MM.1S (cell line): ENCODE results near the gene MCCD1.
"Not testable (repeated sequence)": the region's sequence is repeated elsewhere in the genome, so short reads cannot be mapped to it uniquely, and the experiment has no call there.

Experiments
- DNase-seq: peaks from one replicate; pipeline ENCODE4 v3.0.0-alpha.2; 2015
- H2AFZ ChIP-seq: fragments of 300-600 bp; sonication (generic); 2 replicates; pipeline ENCODE4 v1.6.0; 2016; ENCODE audit warnings: antibody characterized with exemption, low read length
- H3F3A ChIP-seq: fragments of 300-600 bp; sonication (generic); 2 replicates; pipeline ENCODE4 v1.6.1; 2016; ENCODE audit warnings: mild to moderate bottlenecking, antibody characterized with exemption, low read length, moderate library complexity, mixed read lengths; ENCODE audit not compliant: insufficient read depth
- H3K27ac ChIP-seq: fragments of 300-600 bp; sonication (generic); 2 replicates; pipeline ENCODE4 v1.5.1; 2016; ENCODE audit warnings: mild to moderate bottlenecking, low read length
- H3K27me3 ChIP-seq: fragments of 300-600 bp; sonication (generic); replicated peaks from 2 replicates; pipeline ENCODE4 v1.6.0; 2016; ENCODE audit warnings: low read length; ENCODE audit not compliant: insufficient read depth
- H3K36me3 ChIP-seq: fragments of 300-600 bp; sonication (generic); replicated peaks from 2 replicates; pipeline ENCODE4 v1.6.1; 2016; ENCODE audit warnings: mild to moderate bottlenecking, low read length, mixed read lengths; ENCODE audit not compliant: insufficient read depth
- H3K4me1 ChIP-seq: fragments of 300-600 bp; sonication (generic); 2 replicates; pipeline ENCODE4 v1.6.1; 2016; ENCODE audit warnings: low read length, mixed read lengths
- H3K4me2 ChIP-seq: fragments of 300-600 bp; sonication (generic); 2 replicates; pipeline ENCODE4 v1.6.0; 2016; ENCODE audit warnings: low read depth, low read length
- H3K4me3 ChIP-seq: fragments of 300-600 bp; sonication (generic); 2 replicates; pipeline ENCODE4 v1.5.1; 2016; ENCODE audit warnings: low read length, mixed read lengths
- H3K79me2 ChIP-seq: fragments of 300-600 bp; sonication (generic); 2 replicates; pipeline ENCODE4 v1.6.1; 2016; ENCODE audit warnings: mixed run types, low read length, mixed read lengths
- H3K9ac ChIP-seq: fragments of 300-600 bp; sonication (generic); 2 replicates; pipeline ENCODE4 v1.6.1; 2016; ENCODE audit warnings: low read length, mixed read lengths
- H3K9me2 ChIP-seq: fragments of 300-600 bp; sonication (generic); replicated peaks from 2 replicates; pipeline ENCODE4 v1.6.1; 2016; ENCODE audit warnings: mild to moderate bottlenecking, low read length, mixed read lengths; ENCODE audit not compliant: insufficient read depth
- H3K9me3 ChIP-seq: fragments of 300-600 bp; sonication (generic); replicated peaks from 2 replicates; pipeline ENCODE4 v1.6.1; 2016; ENCODE audit warnings: mild to moderate bottlenecking, low read length, mixed read lengths; ENCODE audit not compliant: insufficient read depth
- H4K20me1 ChIP-seq: fragments of 300-600 bp; sonication (generic); 2 replicates; pipeline ENCODE4 v1.6.1; 2016; ENCODE audit warnings: mild to moderate bottlenecking, low read length, moderate library complexity, mixed read lengths; ENCODE audit not compliant: insufficient read depth
- EZH2 ChIP-seq: fragments of 300-600 bp; sonication (generic); optimal IDR thresholded peaks from 2 replicates; pipeline ENCODE3; 2017; ENCODE audit warnings: low read depth, mild to moderate bottlenecking, antibody characterized with exemption, low read length, mixed read lengths
- EZH2phosphoT487 ChIP-seq: fragments of 300-600 bp; sonication (generic); IDR thresholded peaks from 2 replicates; pipeline ENCODE4 v1.6.1; 2018; ENCODE audit warnings: antibody characterized with exemption, low read length
- TF ChIP-seq, protein P1 (sequence below): fragments of 300-600 bp; sonication (generic); IDR thresholded peaks from 2 replicates; pipeline ENCODE4 v1.5.1; 2016; ENCODE audit warnings: antibody characterized with exemption, low read length, mixed read lengths

The MCCD1 gene

DNA sequence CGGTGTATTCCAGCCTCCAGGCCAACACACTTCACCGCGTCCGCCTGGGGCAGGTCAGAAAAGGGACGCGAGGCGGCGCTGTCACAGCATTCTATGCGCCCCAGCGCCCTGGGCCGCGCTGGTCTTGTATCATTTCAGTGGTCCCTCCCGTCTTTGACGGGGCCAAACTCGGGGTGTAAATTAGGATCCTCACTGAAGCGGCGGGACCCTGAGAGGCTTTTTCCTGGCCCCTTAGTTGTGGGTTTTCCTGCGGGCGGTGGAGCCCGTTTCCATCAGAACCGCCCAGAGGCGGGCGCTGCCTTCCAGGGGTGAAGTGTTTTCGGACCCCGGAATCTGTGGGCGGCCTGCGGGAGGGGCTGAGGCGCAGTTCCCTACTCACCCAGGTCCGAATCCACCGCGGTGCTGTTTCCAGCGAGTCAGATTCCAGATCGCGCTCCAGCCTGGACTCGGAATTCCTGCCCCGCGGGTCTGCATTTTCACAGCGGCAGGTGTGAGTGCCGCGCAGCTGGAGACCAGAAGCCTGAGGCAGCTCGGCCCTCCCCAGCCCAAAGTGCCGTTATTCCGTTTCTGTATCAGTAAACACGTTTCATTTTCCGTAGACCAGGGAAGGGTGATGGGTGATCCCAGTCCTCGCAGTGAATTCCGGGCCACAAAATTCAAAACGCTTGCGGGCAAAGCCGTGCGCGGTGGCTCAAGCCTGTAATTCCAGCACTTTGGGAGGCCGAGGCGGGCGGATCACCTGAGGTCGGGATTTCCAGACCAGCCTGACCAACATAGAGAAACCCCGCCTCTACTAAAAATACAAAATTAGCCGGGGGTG, 34.7 kb upstream of the MCCD1 start:
- no peaks in the 10 kb centered on the region for H3K9me3 ChIP-seq
- H3K4me3 ChIP-seq, result peak overlapping the region; percentile 67
- H4K20me1 ChIP-seq, result 0 out of 2 replicates have a peak, but pooled peaks cover 8% of the 10 kb centered on the region
- peak overlapping the region; percentile 87 for H3K9ac ChIP-seq
- no peak for TF ChIP-seq EZH2
- TF ChIP-seq, protein P1, sequence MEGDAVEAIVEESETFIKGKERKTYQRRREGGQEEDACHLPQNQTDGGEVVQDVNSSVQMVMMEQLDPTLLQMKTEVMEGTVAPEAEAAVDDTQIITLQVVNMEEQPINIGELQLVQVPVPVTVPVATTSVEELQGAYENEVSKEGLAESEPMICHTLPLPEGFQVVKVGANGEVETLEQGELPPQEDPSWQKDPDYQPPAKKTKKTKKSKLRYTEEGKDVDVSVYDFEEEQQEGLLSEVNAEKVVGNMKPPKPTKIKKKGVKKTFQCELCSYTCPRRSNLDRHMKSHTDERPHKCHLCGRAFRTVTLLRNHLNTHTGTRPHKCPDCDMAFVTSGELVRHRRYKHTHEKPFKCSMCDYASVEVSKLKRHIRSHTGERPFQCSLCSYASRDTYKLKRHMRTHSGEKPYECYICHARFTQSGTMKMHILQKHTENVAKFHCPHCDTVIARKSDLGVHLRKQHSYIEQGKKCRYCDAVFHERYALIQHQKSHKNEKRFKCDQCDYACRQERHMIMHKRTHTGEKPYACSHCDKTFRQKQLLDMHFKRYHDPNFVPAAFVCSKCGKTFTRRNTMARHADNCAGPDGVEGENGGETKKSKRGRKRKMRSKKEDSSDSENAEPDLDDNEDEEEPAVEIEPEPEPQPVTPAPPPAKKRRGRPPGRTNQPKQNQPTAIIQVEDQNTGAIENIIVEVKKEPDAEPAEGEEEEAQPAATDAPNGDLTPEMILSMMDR, result peak; percentile 69
- H3K4me2 ChIP-seq, result peak overlapping the region; percentile 68; the same call in 1 of the 2 replicates
- peak; percentile 80 for DNase-seq
- H3K79me2 ChIP-seq, result peaks cover 65% of the 10 kb centered on the region
- peaks cover 5% of the 10 kb centered on the region; the same call in 1 of the 2 replicates for H3K4me1 ChIP-seq
- no peaks in the 10 kb centered on the region for H3K9me2 ChIP-seq
- H2AFZ ChIP-seq, result peak overlapping the region; percentile 82
- peaks cover 27% of the 10 kb centered on the region; the same call in 1 of the 2 replicates for H3F3A ChIP-seq
- H3K27me3 ChIP-seq, result no peaks in the 10 kb centered on the region
- H3K27ac ChIP-seq, result peak overlapping the region; percentile 76; the same call in 1 of the 2 replicates
- no peaks in the 10 kb centered on the region for H3K36me3 ChIP-seq

DNA sequence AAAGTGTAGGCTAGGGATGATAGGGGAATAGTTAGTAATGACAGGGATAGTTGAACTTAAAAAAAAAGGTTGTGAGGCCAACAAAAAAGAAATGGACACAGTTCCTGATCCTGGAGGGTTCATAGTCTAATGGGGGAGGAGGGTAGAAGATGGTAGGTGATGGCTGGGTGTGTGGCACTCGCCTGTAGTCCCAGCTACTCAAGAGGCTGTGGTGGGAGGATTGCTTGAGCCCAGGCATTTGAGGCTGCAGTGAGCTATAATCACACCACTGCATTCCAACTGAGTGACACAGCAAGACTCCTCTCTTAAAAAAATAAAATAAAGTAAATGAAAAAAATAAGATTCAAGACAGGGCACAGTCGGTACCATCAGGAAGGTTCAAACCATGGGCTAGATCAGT, 33.2 kb upstream of the MCCD1 start:
- no peak overlapping the region for H2AFZ ChIP-seq
- peaks cover 5% of the 10 kb centered on the region; the same call in 1 of the 2 replicates for H3K4me1 ChIP-seq
- H3F3A ChIP-seq, result peaks cover 27% of the 10 kb centered on the region
- H3K27me3 ChIP-seq, result no peaks in the 10 kb centered on the region
- H3K36me3 ChIP-seq, result no peaks in the 10 kb centered on the region
- peaks cover 11% of the 10 kb centered on the region for H4K20me1 ChIP-seq
- H3K9me2 ChIP-seq, result no peaks in the 10 kb centered on the region
- H3K4me2 ChIP-seq, result peak overlapping the region; percentile 86
- TF ChIP-seq, protein P1, result no peak
- TF ChIP-seq EZH2phosphoT487, result no peak
- no peak for TF ChIP-seq EZH2
- H3K9ac ChIP-seq, result peak overlapping the region; percentile 87
- DNase-seq, result no peak
- peaks cover 79% of the 10 kb centered on the region for H3K79me2 ChIP-seq
- peak overlapping the region; percentile 67 for H3K4me3 ChIP-seq
- H3K9me3 ChIP-seq, result no peaks in the 10 kb centered on the region
- peak overlapping the region; percentile 76; the same call in 1 of the 2 replicates for H3K27ac ChIP-seq

DNA sequence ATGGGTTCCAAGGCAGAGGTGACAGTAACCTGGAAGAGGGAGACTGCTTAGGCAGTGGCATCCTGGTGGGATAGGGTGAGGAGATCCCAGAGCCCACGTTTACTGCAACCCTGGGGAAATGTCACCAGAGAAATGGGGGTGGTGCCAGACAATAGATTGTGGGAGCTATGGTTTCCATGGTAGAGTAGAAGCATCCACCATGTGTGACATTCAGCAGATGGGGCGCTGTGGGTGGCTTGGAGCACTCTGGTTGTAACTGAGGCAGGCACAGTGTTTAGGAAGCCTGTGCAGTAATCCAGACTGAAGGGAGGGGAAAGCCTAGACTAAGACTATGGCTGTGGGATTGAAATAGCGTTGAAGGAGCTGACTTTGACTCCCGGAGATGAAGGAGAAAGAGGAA, 31.9 kb upstream of the MCCD1 start:
- Histone ChIP-seq H3K27ac (peak overlapping the region; percentile 39; the same call in 1 of the 2 replicates), H3K9ac (peak overlapping the region; percentile 12; the same call in 1 of the 2 replicates), H3K79me2 (peaks cover 85% of the 10 kb centered on the region), H3F3A (peaks cover 25% of the 10 kb centered on the region), H3K4me3 (peak overlapping the region; percentile 51), H4K20me1 (peaks cover 23% of the 10 kb centered on the region), H3K4me2 (peak overlapping the region; percentile 86)
- H3K9me3 ChIP-seq, H3K36me3 ChIP-seq, H3K27me3 ChIP-seq, H3K4me1 ChIP-seq, H3K9me2 ChIP-seq, H2AFZ ChIP-seq: not testable (repeated sequence)
- peak; percentile 23 for DNase-seq
- TF ChIP-seq, protein P1, result 0 out of 2 replicates have a peak, but pooled peaks have one; percentile 3
